ENCODE measurements around the gene LRRC8D.

LRRC8D gene

DNA sequence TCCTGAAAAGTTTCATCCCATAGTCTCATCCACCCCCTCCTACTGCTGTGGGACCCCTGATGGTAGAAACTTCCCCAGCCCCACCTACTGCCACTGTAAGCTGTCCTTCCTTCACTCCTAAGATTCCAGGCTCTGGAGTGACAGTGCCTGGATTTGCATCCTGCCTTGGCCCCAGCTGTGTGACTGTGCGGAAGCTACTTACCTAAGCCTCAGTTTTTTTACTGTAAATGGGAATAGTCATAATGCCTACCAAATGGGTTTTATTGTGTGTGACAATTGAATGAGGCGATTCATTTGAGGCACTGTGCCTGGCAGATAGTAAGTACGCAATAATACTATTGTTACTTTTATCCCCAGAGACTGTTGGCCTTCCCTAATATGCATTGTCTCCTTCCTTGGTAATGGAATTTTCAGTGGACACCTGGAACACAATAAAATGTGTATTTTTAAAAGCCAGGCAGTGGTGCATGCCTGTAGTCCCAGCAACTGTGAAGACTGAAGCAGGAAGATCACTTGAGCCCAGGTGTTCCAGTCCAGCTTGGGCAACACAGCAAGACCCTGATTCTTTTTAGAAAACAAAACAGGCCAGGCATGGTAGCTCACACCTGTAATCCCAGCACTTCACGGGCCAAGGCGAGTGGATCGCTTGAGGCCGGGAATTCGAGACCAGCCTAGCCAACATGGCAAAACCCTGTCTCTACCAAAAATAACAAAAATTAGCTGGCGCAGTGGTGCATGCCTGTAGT is 119.0 kb downstream of the LRRC8D start:
- H3K4me3 ChIP-seq (replicated peaks; ENCODE audit: low read depth, low read length), result no peak overlapping the region
- TF ChIP-seq, protein P1, sequence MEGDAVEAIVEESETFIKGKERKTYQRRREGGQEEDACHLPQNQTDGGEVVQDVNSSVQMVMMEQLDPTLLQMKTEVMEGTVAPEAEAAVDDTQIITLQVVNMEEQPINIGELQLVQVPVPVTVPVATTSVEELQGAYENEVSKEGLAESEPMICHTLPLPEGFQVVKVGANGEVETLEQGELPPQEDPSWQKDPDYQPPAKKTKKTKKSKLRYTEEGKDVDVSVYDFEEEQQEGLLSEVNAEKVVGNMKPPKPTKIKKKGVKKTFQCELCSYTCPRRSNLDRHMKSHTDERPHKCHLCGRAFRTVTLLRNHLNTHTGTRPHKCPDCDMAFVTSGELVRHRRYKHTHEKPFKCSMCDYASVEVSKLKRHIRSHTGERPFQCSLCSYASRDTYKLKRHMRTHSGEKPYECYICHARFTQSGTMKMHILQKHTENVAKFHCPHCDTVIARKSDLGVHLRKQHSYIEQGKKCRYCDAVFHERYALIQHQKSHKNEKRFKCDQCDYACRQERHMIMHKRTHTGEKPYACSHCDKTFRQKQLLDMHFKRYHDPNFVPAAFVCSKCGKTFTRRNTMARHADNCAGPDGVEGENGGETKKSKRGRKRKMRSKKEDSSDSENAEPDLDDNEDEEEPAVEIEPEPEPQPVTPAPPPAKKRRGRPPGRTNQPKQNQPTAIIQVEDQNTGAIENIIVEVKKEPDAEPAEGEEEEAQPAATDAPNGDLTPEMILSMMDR (IDR thresholded peaks at IDR 0.05; ENCODE audit: low read length, missing control alignments), result no peak
- no peak for DNase-seq (ENCODE audit: low read depth)

- H3K4me3 ChIP-seq (replicated peaks; ENCODE audit: low read depth, low read length), result no peak overlapping the region
- TF ChIP-seq, protein P1 (IDR thresholded peaks at IDR 0.05; ENCODE audit: low read length, missing control alignments), result no peak
- DNase-seq (ENCODE audit: low read depth), result no peak
These were observed 120.4 kb downstream of the LRRC8D start for GRCh38 chr1:89941110-89941766.

- no peak for DNase-seq (ENCODE audit: low read depth)
- TF ChIP-seq, protein P1 (IDR thresholded peaks at IDR 0.05; ENCODE audit: low read length, missing control alignments), result no peak
- no peak overlapping the region for H3K4me3 ChIP-seq (replicated peaks; ENCODE audit: low read depth, low read length)
These were observed 121.2 kb downstream of the LRRC8D start for GRCh38 chr1:89942014-89942413.

- DNase-seq (ENCODE audit: low read depth), result no peak
- H3K4me3 ChIP-seq (replicated peaks; ENCODE audit: low read depth, low read length), result no peak overlapping the region
- TF ChIP-seq, protein P1 (IDR thresholded peaks at IDR 0.05; ENCODE audit: low read length, missing control alignments), result no peak
These were observed 122.2 kb downstream of the LRRC8D start for GRCh38 chr1:89942825-89943658.

DNA sequence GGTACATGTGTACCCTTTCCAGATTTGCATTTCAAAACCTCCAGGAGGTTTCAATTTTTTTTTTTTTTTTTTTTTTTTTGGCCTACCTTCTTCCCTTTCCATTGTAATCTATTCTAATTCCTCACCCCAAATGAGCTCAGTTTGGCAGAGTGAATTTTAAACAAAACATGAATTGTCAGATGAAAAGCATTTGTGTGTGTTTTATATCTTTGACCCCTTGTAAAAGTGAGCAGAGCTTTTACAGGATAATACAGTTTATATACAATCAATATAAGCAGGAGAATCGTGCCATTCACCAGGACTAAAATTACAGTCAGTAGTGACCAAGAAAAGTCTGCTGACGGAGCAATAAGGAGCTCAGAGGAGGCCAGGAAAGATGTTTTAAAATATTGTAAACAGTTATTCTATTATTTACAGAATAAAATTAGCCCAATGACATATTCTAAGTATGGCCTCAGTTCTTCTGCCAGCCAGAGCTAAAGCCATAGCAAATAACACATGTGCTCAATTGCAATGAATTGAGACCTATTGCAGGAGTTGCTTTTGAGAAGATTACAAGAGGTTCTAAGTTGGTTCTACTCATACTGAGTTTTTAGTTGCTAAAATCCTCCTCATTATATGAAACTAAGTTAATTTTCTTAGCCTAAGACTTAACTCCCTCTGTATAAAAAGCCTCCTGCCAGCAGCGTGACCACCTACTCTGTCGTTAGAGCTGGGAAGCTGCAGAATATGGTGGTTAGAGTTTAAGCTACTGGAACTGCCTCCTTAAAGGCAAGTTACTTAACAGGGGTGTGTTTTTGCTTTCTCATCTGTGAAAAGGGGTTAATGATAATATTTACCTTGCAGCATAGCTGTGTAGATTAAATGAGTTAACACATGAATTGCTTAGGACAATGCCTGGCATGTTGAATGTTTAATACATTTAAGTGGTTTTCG is 123.3 kb downstream of the LRRC8D start:
- H3K4me3 ChIP-seq (replicated peaks; ENCODE audit: low read depth, low read length), result no peak overlapping the region
- TF ChIP-seq, protein P1 (IDR thresholded peaks at IDR 0.05; ENCODE audit: low read length, missing control alignments), result no peak
- DNase-seq (ENCODE audit: low read depth), result no peak

- no peak overlapping the region for H3K4me3 ChIP-seq (replicated peaks; ENCODE audit: low read depth, low read length)
- no peak for DNase-seq (ENCODE audit: low read depth)
- TF ChIP-seq, protein P1 (IDR thresholded peaks at IDR 0.05; ENCODE audit: low read length, missing control alignments), result no peak
These were observed 125.1 kb downstream of the LRRC8D start for GRCh38 chr1:89945852-89946476.

All from fibroblast of pulmonary artery (primary cell).